Panc1 (cell line): ENCODE data around the gene MORN4.

ENCODE experiments used
- POLR2AphosphoS5 ChIP-seq: IDR thresholded peaks from 2 replicates; pipeline ENCODE4 v1.6.1; 2012; ENCODE audit warnings: mild to moderate bottlenecking, low read depth, low read length, moderate library complexity
- TF ChIP-seq, protein P1 (sequence below), 2 experiments: IDR thresholded peaks; 2 replicates each; pipeline ENCODE4 v1.6.1; 2011 to 2012; ENCODE audit warnings: low read depth in 2 of 2, control low read depth in 1 of 2, low read length in 1 of 2, mild to moderate bottlenecking in 1 of 2, moderate library complexity in 1 of 2; ENCODE audit not compliant: insufficient read depth in 1 of 2

DNA sequence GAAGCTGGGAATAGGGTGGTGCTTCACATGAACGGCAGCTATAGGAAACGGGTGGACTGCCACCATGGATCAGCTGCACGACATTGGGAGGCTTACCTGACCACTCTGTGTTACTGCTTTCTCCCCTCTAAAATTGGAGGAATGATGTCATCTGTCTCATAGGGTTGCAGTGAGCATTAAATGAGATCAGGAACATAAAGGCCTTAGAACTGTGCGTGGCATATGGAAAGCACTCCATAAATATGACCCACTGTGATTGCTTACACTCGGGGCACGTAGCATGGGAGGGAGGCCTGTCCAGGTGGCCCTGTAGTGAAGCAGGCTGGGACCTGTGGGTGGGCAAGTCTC, 34.1 kb downstream of the MORN4 start:
- TF ChIP-seq, protein P1, sequence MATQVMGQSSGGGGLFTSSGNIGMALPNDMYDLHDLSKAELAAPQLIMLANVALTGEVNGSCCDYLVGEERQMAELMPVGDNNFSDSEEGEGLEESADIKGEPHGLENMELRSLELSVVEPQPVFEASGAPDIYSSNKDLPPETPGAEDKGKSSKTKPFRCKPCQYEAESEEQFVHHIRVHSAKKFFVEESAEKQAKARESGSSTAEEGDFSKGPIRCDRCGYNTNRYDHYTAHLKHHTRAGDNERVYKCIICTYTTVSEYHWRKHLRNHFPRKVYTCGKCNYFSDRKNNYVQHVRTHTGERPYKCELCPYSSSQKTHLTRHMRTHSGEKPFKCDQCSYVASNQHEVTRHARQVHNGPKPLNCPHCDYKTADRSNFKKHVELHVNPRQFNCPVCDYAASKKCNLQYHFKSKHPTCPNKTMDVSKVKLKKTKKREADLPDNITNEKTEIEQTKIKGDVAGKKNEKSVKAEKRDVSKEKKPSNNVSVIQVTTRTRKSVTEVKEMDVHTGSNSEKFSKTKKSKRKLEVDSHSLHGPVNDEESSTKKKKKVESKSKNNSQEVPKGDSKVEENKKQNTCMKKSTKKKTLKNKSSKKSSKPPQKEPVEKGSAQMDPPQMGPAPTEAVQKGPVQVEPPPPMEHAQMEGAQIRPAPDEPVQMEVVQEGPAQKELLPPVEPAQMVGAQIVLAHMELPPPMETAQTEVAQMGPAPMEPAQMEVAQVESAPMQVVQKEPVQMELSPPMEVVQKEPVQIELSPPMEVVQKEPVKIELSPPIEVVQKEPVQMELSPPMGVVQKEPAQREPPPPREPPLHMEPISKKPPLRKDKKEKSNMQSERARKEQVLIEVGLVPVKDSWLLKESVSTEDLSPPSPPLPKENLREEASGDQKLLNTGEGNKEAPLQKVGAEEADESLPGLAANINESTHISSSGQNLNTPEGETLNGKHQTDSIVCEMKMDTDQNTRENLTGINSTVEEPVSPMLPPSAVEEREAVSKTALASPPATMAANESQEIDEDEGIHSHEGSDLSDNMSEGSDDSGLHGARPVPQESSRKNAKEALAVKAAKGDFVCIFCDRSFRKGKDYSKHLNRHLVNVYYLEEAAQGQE (IDR thresholded peaks at IDR 0.05; ENCODE audit: insufficient read depth in 1 of 2, low read depth in 2 of 2, low read length in 1 of 2), result no peak
- no peak for TF ChIP-seq POLR2AphosphoS5
